Ammon's horn (tissue), 1 donor: ENCODE results near the gene RNF146.
"Not testable (repeated sequence)": the region's sequence is repeated elsewhere in the genome, so short reads cannot be mapped to it uniquely, and the experiment has no call there.

Experiments used
- DNase-seq: peaks from one replicate; pipeline ENCODE4 v3.0.0-alpha.2; 2016; ENCODE audit warnings: low spot score

RNF146 gene

DNA sequence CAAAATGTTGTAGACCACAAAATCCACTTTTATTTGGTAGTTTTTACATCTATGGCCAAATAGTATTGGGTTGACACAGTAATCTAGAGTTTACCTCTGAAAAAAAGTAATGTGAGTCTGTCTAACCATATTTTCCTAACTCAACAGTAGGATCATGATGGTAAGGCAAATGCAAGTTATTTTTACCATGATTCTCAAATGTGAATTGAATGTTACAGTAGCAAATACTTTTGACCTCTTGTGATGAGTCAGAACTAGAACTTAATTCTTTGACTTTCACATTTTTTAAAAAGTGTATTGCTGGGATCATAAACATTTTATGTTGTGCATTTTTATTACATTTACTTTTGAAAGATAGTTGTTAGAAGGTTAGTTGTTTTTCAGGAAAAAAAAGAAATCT lies 22.0 kb downstream of the RNF146 start:
- DNase-seq = no peak

DNA sequence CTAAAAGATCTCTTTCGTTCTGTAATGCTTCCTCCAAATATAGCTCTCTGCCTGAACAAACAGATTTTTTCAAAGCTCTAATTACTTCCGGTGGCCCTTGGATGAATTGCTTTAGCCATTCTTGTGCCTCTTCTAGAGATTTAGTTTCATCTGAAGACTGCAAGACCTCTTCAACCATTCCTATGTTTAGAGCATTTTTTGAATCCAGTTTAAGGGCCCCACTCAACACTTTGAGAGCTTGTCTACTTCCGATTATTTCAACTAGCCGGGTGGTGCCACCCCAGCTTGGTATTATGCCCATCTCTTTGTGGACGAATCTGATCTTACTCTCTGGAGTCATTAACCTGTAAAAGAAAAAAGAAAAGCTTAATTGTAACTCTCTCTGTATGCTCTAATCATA lies 23.3 kb downstream of the RNF146 start:
- DNase-seq = no peak

DNA sequence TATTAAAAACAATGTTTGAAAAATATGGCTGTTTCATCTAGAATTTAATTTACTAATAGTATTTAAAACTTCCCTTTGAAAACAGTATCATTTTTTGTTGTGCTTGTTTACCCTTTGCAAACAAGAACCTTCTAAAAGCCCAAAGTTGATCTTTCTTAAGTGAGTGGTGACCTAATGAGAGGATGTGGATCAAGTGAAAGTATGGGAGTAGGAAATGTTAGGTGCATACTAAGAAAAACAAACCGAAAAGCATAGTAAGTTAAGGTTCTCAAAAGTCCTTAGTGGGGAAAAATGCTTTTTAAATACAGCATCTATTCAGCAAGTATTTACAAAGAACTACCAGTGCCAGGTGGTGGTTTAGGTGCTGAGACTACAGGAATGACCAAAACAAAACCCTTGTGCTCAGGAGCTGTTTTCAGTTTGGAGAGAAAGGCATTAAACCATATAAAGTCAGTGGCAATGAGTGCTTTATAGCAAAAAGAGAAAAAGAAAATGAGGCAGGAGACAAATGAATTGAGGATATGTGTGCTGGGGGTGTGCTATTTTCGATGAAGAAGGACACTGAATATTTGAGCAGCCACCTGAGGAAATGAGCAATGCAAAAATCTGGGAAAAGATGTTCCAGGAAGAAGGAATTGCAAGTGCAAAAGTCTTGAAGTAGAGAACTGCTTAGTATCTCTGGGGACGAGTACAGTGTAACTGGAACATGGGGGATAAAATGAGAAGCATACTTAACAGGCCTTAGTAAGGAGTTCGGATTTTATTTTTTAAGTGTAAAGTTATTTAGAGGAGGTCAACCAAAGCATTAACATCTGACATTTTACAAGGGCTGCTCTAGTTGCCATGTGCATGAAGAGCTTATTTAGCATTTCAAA lies 24.0 kb downstream of the RNF146 start:
- no peak for DNase-seq

DNA sequence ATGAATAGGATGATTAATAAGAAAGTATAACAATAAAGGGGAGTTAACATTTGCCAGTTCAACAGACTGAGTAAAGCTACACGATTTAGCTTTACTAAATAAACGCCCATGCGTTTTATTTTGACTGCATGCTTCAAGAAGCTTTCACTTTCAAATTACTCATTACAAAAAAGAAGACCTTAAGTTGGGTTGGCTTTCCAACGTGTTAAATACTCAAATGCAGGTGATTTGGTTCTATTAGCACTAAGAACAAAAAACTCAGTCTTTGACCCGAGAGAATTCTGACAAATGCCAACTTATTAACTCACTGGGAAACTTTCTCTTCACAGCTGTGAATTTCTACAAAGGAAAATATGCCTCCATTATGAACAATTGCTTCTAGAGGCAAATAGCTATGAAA lies 24.8 kb downstream of the RNF146 start:
- DNase-seq = no peak

- no peak for DNase-seq
Measured at GRCh38 chr6:127297502-127298070, 30.9 kb downstream of the RNF146 start.

GRCh38 chr6:127298475-127298874 lies 31.8 kb downstream of the RNF146 start:
- no peak for DNase-seq

- no peak for DNase-seq
Measured at GRCh38 chr6:127299522-127300240, 33.0 kb downstream of the RNF146 start.

DNA sequence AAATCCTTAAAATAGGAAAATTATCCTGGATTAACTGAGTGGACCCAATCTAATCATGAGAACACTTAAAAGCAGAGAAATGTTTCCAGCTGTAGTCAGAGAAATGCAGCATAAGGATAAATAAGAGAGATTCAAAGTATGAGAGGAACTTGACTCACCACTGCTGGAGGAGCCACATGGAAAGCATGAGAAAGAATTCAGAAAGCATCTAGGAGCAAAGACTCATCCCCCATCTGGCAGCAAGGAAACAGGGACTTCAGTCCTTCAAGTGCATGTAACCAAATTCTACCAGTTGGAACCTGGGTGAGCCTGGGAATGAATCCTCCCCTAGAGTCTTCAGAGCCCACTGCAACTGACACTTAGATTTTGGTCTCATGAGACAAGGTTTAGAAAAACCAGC lies 33.7 kb downstream of the RNF146 start:
- DNase-seq = no peak

DNA sequence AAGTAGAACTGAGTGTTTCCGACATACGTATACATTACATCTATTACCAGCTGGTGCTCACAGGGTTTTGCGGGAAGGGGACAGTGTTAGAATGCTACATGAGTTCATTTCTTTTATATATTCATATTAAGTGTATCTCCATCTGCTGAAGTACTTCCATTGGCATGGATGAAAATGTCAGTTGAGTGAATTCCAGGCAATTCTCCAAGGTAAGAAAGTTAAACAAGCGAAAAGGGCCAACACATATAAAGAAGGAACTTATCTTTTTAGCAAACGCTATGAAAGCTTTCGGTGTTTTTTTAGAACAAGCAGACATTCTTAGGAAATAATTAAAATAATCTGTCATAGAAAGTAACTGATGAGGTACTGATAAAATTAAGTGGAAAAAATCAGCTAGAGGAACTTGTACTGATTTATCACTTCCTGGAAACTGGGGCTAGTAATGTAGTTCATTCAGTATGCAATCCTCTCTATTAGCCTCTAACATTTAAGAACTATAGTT lies 34.6 kb downstream of the RNF146 start:
- no peak for DNase-seq

GRCh38 chr6:127302728-127303660 lies 36.3 kb downstream of the RNF146 start:
- peak; percentile 30 for DNase-seq

DNA sequence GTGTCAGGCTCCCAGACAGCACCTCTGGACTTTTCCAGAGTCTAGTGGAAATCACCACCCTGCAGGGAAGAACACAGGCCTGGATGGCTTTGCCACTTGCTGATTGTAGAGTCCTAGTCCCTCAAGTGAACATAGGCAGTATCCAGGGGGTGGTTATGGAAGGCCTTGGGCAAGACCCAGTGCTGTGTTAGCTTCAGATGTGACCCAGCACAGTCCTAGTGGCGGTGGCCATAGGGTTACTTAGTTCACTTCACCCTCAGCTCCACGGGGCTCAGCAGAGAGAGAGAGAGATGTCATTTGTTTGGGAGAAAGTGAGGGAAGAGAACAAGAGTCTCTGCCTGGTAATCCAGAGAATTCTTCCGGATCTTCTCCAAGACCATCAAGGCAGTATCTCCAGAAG lies 37.3 kb downstream of the RNF146 start:
- no peak for DNase-seq

DNA sequence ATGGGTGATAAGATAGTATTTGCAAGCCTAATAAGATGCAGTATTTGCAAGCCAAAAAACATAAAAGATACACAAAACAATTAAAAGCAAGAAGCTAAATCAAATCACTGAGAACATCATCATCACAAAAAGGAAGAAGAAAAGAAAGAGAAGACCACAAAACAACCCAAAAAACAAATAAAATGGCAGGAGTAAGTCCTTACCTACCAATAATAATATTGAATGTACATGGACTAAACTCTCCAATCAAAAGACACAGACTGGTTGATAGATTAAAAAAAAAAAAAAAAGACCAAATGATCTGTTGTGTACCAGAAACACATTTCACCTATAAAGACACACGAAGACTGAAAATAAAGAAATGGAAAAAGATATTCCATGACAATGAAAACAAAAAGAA lies 39.1 kb downstream of the RNF146 start:
- DNase-seq = no peak

GRCh38 chr6:127317388-127318128 lies 50.9 kb downstream of the RNF146 start:
- DNase-seq = no peak

DNA sequence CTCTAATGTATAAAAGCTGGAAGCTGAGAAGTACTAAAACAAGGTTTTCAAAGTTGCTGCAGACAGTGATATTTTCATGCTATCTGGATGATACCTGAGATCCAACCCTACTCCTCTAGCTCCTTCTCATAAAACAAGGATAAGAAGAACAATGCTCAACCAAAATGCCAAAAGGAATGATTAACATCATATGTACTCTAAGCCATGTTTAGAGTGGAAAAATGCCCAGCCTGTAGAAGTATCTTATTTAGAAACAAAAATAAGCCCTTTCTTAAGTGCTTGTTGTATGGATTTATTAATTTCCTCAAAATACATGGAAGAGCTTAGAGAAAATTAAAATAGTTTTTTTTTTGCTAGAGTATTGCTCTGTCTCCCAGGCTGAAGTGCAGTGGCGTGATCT lies 53.0 kb downstream of the RNF146 start:
- DNase-seq = no peak

DNA sequence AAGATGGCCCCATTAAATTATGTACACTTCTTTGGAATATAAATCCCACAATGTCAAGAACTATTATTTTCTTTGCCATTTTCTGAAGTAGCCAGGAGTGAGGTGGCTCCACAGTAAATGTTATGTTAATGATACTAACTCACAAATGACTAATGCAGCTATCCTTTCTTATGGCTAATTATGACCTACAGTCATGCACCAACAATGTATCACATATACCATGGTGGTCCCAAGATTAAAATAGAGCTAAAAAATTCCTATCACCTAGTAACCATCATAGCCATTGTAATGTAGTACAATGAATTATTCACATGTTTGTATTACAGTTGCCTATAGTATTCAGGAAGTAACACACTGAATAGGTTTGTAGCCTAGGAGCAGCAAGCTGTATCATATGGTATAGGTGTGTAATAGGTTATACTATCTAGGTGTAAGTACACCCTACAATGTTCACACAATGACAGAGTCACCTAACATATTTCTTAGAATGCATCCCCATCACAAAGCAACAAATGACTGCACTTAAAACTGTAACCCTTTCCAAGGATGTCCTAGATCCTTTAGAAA lies 61.5 kb downstream of the RNF146 start:
- DNase-seq = no peak

GRCh38 chr6:127331256-127331655 lies 64.6 kb downstream of the RNF146 start:
- not testable (repeated sequence) for DNase-seq

DNA sequence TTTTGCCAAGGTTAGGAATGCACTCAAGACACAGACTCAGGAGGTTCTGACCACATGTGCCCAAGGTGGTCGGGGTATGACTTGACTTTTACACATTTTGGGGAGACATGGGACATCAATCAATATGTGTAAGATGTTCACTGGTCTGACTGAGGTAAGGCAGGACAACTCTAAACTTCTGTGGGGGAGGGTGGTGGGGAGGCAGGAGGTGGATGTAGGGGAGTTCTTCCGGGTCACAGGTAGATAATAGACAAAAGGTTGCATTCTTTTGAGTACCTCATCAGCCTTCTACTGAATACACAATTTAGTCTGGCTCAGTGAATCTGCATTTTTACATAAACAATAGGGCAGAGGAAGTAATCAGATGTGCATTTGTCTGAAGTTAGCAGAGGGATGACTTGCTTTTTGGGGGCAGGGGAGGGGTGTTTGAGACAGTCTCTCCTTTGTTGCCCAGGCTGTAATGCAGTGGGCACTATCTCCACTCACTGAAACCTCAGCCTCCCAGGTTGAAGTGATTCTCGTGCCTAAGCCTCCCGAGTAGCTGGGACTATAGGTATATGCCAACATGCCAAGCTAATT lies 65.8 kb downstream of the RNF146 start:
- DNase-seq = no peak
